Keratinocyte (primary cell): ENCODE results near the gene RFX3. TPM values are rescaled to one million over a fixed set of nuclear protein-coding genes. Genes with fewer than 3 reads are reported as not detected.

Experiments
- DNase-seq: peaks from one replicate; pipeline ENCODE4 v3.0.0-alpha.2; 2011; ENCODE audit warnings: low read depth, missing footprints, low spot score
- FAIRE-seq: peaks from 2 replicates; lab custom pipeline; 2011; peaks lifted over from hg19 to GRCh38; lab: Jason Lieb, UNC
- H2AFZ ChIP-seq: 2 replicates; pipeline ENCODE4 v1.6.0; 2012; ENCODE audit warnings: low read length, control low read depth, inconsistent platforms; ENCODE audit not compliant: control insufficient read depth
- H3K27ac ChIP-seq: 2 replicates; pipeline ENCODE4 v1.5.1; 2011; ENCODE audit warnings: low read length; ENCODE audit not compliant: control insufficient read depth, insufficient read depth
- H3K27me3 ChIP-seq: 3 replicates; pipeline ENCODE4 v1.6.0; 2011; ENCODE audit warnings: low read length; ENCODE audit not compliant: control insufficient read depth, insufficient read depth; ENCODE audit errors: extremely low read depth
- H3K36me3 ChIP-seq, 2 experiments: 2 replicates in 1 of 2; 3 replicates in 1 of 2; pipeline ENCODE4 v1.5.1; 2011; ENCODE audit warnings: low read length in 2 of 2, mild to moderate bottlenecking in 1 of 2; ENCODE audit not compliant: control insufficient read depth in 2 of 2, insufficient read depth in 2 of 2; ENCODE audit errors: extremely low read depth in 1 of 2
- H3K4me1 ChIP-seq: 3 replicates; pipeline ENCODE4 v1.5.1; 2011; ENCODE audit warnings: low read length; ENCODE audit not compliant: control insufficient read depth, insufficient read depth; ENCODE audit errors: extremely low read depth
- H3K4me2 ChIP-seq: 3 replicates; pipeline ENCODE4 v1.6.0; 2011; ENCODE audit warnings: low read depth, low read length; ENCODE audit not compliant: control insufficient read depth, insufficient read depth; ENCODE audit errors: extremely low read depth
- H3K4me3 ChIP-seq, 3 experiments: fragments of 200-600 bp in 1 of 3; sonication (generic) in 1 of 3; 2 replicates in 2 of 3; 3 replicates in 1 of 3; pipeline ENCODE4 v1.5.1; 2011 to 2016; ENCODE audit warnings: low read length in 3 of 3, mild to moderate bottlenecking in 3 of 3, control low read depth in 2 of 3, inconsistent platforms in 1 of 3, low read depth in 1 of 3, mixed read lengths in 1 of 3, mixed run types in 1 of 3, moderate library complexity in 1 of 3; ENCODE audit not compliant: control insufficient read depth in 2 of 3, insufficient read depth in 2 of 3; ENCODE audit errors: extremely low read depth in 1 of 3
- H3K79me2 ChIP-seq: 2 replicates; pipeline ENCODE4 v1.6.0; 2012; ENCODE audit warnings: low read length; ENCODE audit not compliant: control insufficient read depth, insufficient read depth
- H3K9ac ChIP-seq: 3 replicates; pipeline ENCODE4 v1.6.0; 2011; ENCODE audit warnings: low read length; ENCODE audit not compliant: control insufficient read depth, insufficient read depth; ENCODE audit errors: extremely low read depth
- H3K9me1 ChIP-seq: 3 replicates; pipeline ENCODE4 v1.6.0; 2011; ENCODE audit warnings: low read length; ENCODE audit not compliant: control insufficient read depth, insufficient read depth; ENCODE audit errors: extremely low read depth
- H3K9me3 ChIP-seq: 2 replicates; pipeline ENCODE4 v1.5.1; 2012; ENCODE audit warnings: low read depth, low read length; ENCODE audit not compliant: control insufficient read depth
- H4K20me1 ChIP-seq: 3 replicates; pipeline ENCODE4 v1.6.0; 2011; ENCODE audit warnings: low read length; ENCODE audit not compliant: control insufficient read depth, insufficient read depth; ENCODE audit errors: extremely low read depth
- EZH2 ChIP-seq: IDR thresholded peaks from one replicate; pipeline ENCODE4 v1.6.1; 2012; ENCODE audit warnings: inconsistent platforms, mild to moderate bottlenecking, low read length, moderate library complexity
- dilution Hi-C: fragments of 300-500 bp; cut with MboI; formaldehyde crosslinking; loops from one replicate; pipeline ENCODE4 v1.7.0; 2020; ENCODE audit warnings: low sequenced_read_pairs; ENCODE audit not compliant: extremely low pct_ligation_motif_present
- polyA plus RNA-seq, 5 experiments: library from polyadenylated mRNA; depleted of rRNA in 3 of 5; stranded (reverse) in 3 of 5; stranded (forward) in 1 of 5; unstranded in 1 of 5; fragments of >200 nt; gene quantifications; 1 replicate in 1 of 5; 2 replicates in 3 of 5; 3 replicates in 1 of 5; pipeline versions ENCODE4 v1.2.1 to v1.2.3, GENCODE V29; 2011 to 2012; ENCODE audit warnings: missing spikeins in 2 of 5, low read depth in 1 of 5, low replicate concordance in 1 of 5
- TF ChIP-seq, protein P1 (sequence below), 3 experiments: IDR thresholded peaks in 1 of 3; conservative IDR thresholded peaks in 1 of 3; optimal IDR thresholded peaks in 1 of 3; 2 replicates in 2 of 3; 3 replicates in 1 of 3; pipeline versions ENCODE3 to v1.5.1; 2011; ENCODE audit warnings: low read length in 3 of 3, mild to moderate bottlenecking in 3 of 3, moderate library complexity in 2 of 3, control low read depth in 1 of 3, inconsistent platforms in 1 of 3; ENCODE audit not compliant: insufficient read depth in 2 of 3; ENCODE audit errors: extremely low read depth in 1 of 3

The RFX3 gene
- polyA plus RNA-seq, 1 donor (not counting 4 experiments of a cell fraction or from before 2014, with no cell fraction given): 1.8 TPM

DNA sequence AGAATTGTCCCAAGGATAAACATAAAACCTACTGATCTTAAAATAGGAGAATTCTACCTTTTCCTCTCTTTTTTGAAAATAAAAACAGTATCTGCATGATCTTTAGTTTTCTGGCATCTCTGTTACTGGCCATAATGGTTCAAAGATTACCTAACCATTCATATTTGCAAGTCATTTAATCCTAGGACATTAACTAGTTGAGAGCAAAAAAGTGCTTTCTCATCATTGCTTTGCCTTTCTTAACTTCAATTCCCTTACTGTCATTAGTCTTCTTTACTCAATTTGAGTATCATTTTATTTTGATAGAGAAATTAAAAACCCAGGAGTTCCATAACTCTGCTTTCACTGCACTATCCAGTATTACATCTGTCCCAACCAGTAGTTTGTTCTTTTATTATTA lies 68.6 kb downstream of the RFX3 start:
- TF ChIP-seq, protein P1, sequence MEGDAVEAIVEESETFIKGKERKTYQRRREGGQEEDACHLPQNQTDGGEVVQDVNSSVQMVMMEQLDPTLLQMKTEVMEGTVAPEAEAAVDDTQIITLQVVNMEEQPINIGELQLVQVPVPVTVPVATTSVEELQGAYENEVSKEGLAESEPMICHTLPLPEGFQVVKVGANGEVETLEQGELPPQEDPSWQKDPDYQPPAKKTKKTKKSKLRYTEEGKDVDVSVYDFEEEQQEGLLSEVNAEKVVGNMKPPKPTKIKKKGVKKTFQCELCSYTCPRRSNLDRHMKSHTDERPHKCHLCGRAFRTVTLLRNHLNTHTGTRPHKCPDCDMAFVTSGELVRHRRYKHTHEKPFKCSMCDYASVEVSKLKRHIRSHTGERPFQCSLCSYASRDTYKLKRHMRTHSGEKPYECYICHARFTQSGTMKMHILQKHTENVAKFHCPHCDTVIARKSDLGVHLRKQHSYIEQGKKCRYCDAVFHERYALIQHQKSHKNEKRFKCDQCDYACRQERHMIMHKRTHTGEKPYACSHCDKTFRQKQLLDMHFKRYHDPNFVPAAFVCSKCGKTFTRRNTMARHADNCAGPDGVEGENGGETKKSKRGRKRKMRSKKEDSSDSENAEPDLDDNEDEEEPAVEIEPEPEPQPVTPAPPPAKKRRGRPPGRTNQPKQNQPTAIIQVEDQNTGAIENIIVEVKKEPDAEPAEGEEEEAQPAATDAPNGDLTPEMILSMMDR (optimal IDR thresholded peaks at IDR 0.05 in 1 of 3, IDR thresholded peaks at IDR 0.05 in 1 of 3, conservative IDR thresholded peaks at IDR 0.05 in 1 of 3; ENCODE audit: extremely low read depth in 1 of 3, insufficient read depth in 2 of 3, low read length in 3 of 3): no peak
- TF ChIP-seq EZH2: no peak
- H3K9ac ChIP-seq: no peak overlapping the region
- H3K9me1 ChIP-seq: no peaks in the 10 kb centered on the region
- dilution Hi-C loops: no loop called here
- FAIRE-seq: no peak
- no peak overlapping the region for H3K4me3 ChIP-seq
- no peaks in the 10 kb centered on the region for H3K36me3 ChIP-seq
- no peaks in the 10 kb centered on the region for H3K79me2 ChIP-seq
- no peak overlapping the region for H3K4me2 ChIP-seq
- no peak overlapping the region for H2AFZ ChIP-seq
- H3K4me1 ChIP-seq: no peaks in the 10 kb centered on the region
- H4K20me1 ChIP-seq: no peaks in the 10 kb centered on the region
- DNase-seq: no peak
- H3K9me3 ChIP-seq: no peaks in the 10 kb centered on the region
- no peak overlapping the region for H3K27ac ChIP-seq
- H3K27me3 ChIP-seq: no peaks in the 10 kb centered on the region

- FAIRE-seq (no peak), DNase-seq (no peak)
- no peak overlapping the region for H3K27ac ChIP-seq
- H3K4me2 ChIP-seq: no peak overlapping the region
- no peak overlapping the region for H3K4me3 ChIP-seq
- H3K36me3 ChIP-seq: no peaks in the 10 kb centered on the region
- H3K9ac ChIP-seq: no peak overlapping the region
- TF ChIP-seq EZH2: no peak
- no peaks in the 10 kb centered on the region for H3K79me2 ChIP-seq
- no peaks in the 10 kb centered on the region for H4K20me1 ChIP-seq
- H3K9me3 ChIP-seq: no peaks in the 10 kb centered on the region
- H3K9me1 ChIP-seq: no peaks in the 10 kb centered on the region
- H3K27me3 ChIP-seq: no peaks in the 10 kb centered on the region
- dilution Hi-C loops: no loop called here
- no peak overlapping the region for H2AFZ ChIP-seq
- H3K4me1 ChIP-seq: no peaks in the 10 kb centered on the region
Measured at GRCh38 chr9:3455717-3456116, 70.1 kb downstream of the RFX3 start.

GRCh38 chr9:3455094-3455493 lies 70.7 kb downstream of the RFX3 start:
- Histone ChIP-seq H3K79me2 (no peaks in the 10 kb centered on the region), H4K20me1 (no peaks in the 10 kb centered on the region), H3K9ac (no peak overlapping the region), H3K36me3 (no peaks in the 10 kb centered on the region), H3K27ac (no peak overlapping the region), H3K9me3 (no peaks in the 10 kb centered on the region), H3K4me2 (no peak overlapping the region), H3K4me1 (no peaks in the 10 kb centered on the region), H3K4me3 (no peak overlapping the region), H2AFZ (no peak overlapping the region), H3K27me3 (no peaks in the 10 kb centered on the region), H3K9me1 (no peaks in the 10 kb centered on the region)
- TF ChIP-seq, protein P1 (optimal IDR thresholded peaks at IDR 0.05 in 1 of 3, IDR thresholded peaks at IDR 0.05 in 1 of 3, conservative IDR thresholded peaks at IDR 0.05 in 1 of 3; ENCODE audit: extremely low read depth in 1 of 3, insufficient read depth in 2 of 3, low read length in 3 of 3): no peak
- TF ChIP-seq EZH2: no peak
- dilution Hi-C loops: no loop called here
- DNase-seq: no peak
- FAIRE-seq: peak; percentile 44
